GM12801 (cell line): ENCODE results near the gene SRP9.

Experiments used
- TF ChIP-seq, protein P1 (sequence below): IDR thresholded peaks from one replicate; pipeline ENCODE4 v1.5.1; 2011; ENCODE audit warnings: control low read depth; ENCODE audit not compliant: insufficient read length; ENCODE audit errors: extremely low read depth

Gene SRP9

GRCh38 chr1:225738763-225739162, 38.9 kb upstream of the SRP9 start:
- TF ChIP-seq, protein P1, sequence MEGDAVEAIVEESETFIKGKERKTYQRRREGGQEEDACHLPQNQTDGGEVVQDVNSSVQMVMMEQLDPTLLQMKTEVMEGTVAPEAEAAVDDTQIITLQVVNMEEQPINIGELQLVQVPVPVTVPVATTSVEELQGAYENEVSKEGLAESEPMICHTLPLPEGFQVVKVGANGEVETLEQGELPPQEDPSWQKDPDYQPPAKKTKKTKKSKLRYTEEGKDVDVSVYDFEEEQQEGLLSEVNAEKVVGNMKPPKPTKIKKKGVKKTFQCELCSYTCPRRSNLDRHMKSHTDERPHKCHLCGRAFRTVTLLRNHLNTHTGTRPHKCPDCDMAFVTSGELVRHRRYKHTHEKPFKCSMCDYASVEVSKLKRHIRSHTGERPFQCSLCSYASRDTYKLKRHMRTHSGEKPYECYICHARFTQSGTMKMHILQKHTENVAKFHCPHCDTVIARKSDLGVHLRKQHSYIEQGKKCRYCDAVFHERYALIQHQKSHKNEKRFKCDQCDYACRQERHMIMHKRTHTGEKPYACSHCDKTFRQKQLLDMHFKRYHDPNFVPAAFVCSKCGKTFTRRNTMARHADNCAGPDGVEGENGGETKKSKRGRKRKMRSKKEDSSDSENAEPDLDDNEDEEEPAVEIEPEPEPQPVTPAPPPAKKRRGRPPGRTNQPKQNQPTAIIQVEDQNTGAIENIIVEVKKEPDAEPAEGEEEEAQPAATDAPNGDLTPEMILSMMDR, result no peak

DNA sequence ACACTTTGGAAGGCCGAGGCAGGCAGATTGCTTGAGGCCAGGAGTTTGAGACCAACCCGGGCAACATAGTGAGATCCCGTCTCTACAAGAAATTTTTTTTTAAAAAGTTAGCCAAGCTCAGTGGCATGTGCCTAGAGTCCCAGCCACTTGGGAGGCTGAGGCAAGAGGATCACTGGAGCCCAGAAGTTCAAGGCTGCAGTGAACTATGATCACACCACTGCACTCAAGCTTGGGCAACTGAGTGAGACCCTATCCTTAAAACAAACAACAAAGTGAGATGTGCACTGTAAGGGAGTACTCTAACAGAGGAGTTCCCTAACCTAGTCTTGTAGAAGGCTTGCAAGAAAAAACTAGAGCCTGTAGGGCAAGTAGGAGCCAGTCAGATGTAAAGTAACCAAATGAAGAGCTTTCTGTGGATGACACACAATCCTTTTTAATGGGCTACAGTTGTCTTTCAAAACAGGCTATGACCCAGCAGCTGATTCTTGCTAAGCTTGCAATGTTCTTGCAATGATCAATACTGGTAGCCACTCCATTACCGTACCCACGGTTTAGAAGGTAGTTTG, 38.0 kb upstream of the SRP9 start:
- TF ChIP-seq, protein P1, result no peak

DNA sequence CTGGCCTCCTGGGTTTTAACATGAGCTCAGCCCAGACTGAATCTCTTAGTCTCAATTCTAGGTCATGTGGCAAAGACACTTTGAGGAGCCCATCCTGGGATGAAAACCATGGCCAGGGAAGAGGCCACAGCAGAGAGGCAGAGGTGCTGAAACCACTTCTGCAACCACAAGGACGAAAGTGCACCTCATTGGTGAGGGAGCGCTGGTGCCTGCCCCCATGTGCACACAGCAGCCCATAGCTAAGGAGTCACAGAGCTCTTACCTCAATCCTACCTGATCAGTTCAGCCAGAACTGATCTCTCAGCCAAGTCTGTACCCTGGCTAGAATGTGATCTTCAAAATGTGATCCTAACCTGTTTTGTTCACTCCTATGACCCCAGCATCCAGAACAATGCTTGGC, 32.9 kb upstream of the SRP9 start:
- TF ChIP-seq, protein P1, result no peak

DNA sequence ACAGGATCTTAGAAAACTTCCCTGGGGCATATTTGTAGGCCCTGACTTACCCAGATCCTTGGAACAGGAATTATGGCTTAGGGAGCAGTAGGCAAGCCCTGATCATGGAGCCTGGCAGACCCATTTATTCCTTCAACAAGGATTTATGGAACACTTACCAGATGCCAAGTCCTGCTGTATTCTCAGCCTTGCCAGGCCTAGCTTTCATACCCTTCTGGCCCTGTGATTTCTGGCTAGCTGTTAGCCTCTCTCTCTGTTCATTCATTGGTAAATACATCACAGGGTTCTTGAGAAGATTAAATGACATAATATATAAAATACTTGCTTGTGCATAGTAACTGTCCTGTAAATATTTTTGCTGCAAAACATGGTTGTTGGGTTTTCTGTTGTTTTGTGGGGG, 32.4 kb upstream of the SRP9 start:
- TF ChIP-seq, protein P1, result no peak

GRCh38 chr1:225746361-225747179, 31.1 kb upstream of the SRP9 start:
- TF ChIP-seq, protein P1, result no peak

DNA sequence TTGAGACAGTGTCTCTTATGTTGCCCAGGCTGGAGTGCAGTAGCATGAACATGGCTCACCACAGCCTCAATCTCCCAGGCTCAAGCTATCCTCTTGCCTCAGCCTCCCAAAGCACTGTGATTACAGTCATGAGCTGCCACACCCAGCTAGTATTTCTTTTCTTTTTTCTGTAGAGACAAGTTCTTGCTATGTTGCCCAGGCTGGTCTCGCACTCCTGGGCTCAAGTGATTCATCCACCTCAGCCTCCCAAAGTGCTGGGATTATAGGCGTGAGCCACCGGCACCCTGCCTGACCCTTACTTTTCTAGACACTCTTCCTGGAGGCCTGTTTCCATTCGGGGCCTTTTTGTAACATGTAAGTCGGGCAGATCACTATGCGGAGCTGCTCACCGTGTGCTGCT, 30.1 kb upstream of the SRP9 start:
- TF ChIP-seq, protein P1, result no peak

DNA sequence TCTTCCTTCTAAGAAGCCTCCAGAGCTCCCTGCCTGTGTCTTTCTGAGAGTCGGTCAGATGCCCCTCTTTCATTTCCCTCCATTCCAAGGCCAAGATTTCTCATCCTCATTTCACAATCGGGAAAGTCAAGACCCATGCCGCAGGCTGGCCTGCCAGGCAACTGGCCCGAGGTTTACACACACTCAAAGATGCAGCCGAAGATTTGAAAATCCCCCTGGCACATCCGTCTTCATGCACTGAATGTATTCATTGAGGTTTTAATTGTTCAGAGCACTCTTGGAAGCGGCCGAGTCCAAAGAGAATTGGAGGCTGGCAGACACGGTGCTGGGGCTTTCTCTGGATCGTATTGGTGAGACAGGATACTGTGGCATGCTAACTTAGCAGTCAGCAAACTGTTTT, 29.1 kb upstream of the SRP9 start:
- TF ChIP-seq, protein P1, result no peak
